Stimulated activated CD4-positive, alpha-beta T cell treated with anti-CD3 and anti-CD28 coated beads, TNF-alpha, amount 100 ng/mL, for 1 hour (primary cell): ENCODE data around the gene COL5A1.
"Not testable (repeated sequence)": the region's sequence is repeated elsewhere in the genome, so short reads cannot be mapped to it uniquely, and the experiment has no call there.

Experiments
- DNase-seq, 3 donors: peaks; one replicate each; pipeline ENCODE4 v3.0.0-alpha.2; 2020; ENCODE audit warnings: low read depth in 3 of 3, low spot score in 1 of 3

Gene COL5A1

GRCh38 chr9:134676361-134676760, 34.8 kb downstream of the COL5A1 start:
- no peak for DNase-seq

- DNase-seq = no peak
These were observed 35.3 kb downstream of the COL5A1 start for GRCh38 chr9:134676886-134677285.

DNA sequence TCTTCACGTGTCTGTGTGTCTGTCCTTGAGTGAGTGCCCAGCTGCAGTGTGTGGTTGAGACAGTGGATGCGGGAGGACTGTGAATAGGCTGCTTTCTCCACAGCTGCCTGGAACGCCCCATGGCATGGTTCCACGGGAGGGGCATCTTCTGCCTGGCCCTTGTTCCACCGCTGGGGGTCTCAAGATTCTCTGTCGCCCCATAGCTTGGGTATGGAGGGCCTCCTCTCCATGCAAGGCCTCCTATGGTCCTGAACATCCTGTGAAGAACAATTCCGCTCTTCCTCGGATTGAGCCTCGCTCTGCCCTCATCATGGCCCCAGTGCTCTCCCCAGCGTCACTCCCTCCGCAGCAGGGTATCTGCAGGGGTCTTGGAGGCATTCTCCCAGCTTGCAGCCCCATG, 36.1 kb downstream of the COL5A1 start:
- DNase-seq = no peak

GRCh38 chr9:134678206-134678605, 36.6 kb downstream of the COL5A1 start:
- DNase-seq = no peak

DNA sequence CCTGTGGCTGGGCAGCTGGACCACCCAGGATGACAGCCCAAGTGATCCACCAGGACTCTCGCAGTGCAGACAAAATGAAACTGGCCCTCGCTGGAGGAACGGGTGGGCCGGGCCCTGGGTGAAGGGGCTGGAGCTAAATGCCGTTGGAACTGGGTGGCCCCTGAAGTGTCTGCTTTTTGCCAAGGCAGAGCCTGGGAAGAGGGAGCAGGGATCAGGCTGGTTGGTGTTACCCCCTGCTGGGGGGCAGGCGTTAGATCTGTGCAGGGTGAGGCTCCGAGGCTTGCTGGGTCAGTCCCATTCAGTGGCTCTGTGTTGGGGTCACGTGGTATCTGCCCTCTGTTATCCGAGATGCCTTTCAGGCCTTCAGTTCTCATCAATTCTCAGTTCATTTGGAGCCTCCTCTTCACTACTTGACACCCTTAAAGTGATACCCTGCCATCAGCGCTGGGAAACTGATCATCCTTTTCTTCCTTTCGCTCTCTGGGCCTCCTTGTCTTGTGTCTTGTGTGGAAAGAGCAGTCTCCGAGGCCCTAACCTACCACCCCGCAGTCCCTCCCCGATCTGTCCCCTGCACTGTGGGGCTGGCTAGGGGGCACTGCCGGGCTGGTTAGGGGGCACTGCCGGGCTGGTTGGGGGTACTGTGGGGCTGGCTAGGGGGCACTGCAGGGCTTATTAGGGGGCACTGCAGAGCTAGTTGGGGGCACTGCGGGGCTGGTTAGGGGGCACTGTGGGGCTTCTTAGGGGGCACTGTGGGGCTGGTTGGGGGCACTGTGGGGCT, 37.3 kb downstream of the COL5A1 start:
- DNase-seq = no peak

DNA sequence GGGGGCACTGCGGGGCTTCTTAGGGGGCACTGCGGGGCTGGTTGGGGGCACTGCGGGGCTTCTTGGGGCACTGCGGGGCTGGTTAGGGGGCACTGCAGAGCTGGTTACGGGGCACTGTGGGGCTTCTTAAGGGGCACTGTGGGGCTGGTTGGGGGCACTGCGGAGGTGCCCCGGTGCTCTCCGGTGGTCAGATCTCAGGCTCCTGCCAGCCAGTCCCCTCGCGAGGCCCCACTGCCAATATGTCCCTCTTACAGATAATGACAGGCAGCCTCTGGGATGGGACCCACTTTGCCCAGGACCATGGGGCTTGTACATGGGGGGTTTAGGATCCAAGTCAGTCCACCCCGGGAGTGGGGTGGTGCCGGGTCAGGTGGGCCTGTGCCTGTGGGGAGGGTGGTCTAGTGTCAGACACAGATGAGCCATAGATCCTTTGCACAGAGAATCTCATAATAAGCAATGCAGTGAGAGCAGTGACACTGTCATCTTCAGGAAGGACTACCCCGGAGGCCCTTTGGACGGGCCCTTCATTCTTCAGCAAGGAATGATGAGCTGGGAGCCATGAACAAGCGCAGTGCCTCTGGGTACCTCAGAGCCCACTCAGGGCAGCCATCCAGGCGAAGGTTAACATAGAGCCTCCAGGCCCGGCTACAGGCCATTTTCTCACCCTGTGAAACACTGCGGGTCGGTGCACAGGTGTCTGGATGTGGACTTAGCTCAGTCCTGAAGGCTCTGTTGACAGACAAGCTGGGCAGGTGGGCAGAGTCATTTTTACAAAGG, 38.2 kb downstream of the COL5A1 start:
- DNase-seq = no peak

DNA sequence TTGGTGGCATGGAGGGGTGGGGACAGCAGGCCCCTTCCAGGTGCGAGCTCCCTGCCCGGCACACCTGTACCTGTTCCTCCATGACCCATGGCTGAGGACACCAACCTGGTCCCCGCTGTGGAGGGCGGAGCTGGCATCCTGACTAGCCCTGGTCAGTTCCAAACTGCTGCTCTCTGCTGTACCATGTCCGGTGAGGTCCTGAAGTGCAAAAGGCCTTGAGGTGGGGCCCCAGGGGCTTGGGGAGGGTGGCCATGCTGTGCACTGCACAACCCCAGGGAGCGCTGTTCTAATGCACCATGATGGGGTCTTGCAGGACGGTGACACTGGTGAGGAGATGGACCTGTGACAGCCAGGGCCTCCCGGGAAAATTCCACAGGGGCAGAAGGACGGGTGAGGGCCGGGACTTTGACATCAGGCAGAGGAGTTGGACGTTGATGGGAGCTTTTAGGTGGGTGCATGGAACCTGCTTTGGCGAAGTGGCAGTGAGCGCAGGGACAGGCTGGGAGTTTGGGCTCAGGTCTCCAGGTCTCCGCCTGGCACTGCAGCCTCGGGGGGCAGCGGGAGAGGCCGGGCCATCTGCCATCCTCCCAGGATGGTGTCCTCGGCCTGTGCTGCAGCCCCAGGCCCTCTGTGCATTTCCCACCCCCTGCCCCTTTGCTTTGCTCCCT, 38.9 kb downstream of the COL5A1 start:
- no peak for DNase-seq

GRCh38 chr9:134681061-134681661, 39.6 kb downstream of the COL5A1 start:
- DNase-seq = no peak

- no peak for DNase-seq
These were observed 40.4 kb downstream of the COL5A1 start for GRCh38 chr9:134682026-134682425.

DNA sequence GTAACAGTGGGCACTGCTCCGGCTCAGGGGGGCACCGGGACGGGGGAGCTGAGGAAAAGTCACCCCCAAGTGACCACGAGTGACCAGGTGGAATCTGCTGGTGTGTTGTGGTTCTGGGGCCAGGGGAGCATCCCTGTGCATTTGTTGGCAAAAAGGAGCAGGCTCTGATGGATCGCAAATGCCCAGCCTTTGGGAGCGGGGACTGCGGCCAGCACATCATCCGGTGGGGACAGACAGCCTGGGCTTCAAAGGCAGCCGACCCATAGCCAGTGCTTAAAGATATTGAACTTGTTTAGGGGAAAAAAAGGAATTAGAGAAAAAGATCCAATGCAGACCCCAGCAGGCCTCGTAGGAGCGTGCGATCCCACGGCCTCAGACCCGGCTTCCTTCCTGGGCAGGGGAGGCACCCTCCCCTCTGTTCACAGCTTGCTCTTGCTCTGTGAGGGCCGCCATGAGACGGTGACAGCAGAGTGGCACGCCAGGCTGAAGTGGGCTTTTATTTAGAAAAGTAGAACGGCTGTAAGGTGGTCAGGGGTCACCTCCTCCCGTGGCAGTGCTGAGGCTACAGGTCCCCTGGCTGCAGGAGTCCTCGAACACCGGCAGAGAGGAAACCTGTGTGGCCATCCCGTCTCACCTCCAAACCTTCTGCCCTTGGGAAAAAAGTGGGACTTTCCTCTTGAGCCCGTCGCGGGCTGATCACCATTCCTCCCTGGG, 41.2 kb downstream of the COL5A1 start:
- no peak for DNase-seq

DNA sequence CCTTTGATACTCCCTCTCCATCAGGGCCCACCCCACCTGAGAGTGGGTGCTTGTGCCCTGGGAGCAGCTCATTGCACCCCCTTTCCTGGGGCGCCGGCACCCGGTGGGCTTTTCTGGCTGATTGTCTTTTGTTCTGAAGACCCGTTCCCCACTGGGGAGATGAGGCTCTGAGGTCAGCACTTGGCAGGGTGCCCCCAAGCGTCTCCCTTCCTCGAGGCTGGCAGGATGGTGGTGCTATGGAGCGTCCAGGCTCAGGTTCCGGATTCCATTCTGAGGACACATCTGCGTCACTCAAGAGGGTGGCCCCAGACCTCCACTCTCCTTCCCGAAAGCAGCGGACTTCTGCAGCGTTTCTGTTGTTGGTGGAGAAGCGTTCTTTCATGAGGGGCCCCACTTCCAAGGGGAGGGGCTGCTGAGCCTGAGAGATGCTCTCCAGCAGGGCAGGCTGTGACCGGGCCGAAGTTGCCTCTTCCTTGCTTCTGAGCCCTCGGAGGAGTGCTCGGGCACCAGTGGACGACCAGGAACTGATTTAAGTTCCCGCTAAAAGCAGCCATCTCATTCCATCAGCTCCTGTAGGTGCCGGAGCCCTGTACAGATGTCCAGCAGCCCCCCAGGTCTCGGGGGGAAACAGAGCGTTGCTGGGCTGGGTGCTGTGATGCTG, 42.2 kb downstream of the COL5A1 start:
- no peak for DNase-seq

- no peak for DNase-seq
These were observed 42.7 kb downstream of the COL5A1 start for GRCh38 chr9:134684375-134684723.

DNA sequence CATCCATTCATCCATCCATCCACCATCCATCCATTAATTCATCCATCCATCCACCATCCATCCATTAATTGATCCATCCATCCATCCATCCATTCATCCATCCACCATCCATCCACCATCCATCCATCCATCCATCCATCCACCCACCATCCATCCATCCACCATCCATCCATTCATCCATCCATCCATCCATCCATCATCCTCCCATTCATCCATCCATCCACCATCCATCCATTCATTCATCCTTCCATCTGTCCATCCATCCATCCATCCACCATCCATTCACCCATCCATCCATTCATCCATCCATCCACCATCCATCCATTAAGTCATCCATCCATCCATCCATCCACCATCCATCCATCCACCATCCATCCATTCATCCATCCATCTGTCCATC, 43.3 kb downstream of the COL5A1 start:
- not testable (repeated sequence) for DNase-seq

DNA sequence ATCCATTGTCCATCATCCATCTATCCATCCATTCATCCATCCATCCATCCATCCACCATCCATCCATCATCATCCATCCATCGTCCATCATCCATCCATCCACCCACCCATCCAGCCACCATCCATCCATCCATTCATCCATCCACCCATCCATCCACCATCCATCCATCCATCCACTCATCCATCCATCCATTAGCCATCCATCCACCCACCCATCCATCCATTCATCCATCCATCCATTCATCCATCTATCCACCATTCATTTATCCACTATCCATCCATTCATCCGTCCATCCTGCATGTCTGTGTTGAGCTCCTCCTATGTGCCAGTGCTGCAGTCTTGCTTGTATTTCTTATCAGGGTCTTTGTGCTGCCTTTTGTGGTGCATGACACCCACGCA, 44.2 kb downstream of the COL5A1 start:
- no peak for DNase-seq

DNA sequence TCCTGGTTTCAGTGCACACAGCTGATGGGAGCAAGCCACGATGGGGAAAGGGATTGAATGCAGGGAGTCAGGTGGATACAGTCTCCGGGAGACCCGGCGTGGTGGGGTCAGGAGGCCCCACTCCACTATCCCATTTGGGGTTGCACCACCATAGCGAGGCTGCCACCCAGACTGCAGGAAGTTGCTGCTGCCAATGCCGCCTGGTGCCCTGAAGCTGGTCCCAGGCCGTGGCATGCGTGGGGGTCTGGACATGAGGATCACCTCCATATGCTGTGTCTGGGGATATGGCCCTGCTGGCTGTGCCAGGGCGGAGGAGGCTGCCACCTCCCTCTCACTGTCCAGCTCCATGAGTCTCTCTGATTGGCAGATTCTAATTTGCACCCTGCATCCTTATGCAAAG, 45.3 kb downstream of the COL5A1 start:
- DNase-seq = no peak

- DNase-seq = no peak
These were observed 46.0 kb downstream of the COL5A1 start for GRCh38 chr9:134687556-134687955.

- DNase-seq = no peak
These were observed 46.6 kb downstream of the COL5A1 start for GRCh38 chr9:134688231-134688630.

GRCh38 chr9:134688661-134689320, 47.2 kb downstream of the COL5A1 start:
- no peak for DNase-seq

DNA sequence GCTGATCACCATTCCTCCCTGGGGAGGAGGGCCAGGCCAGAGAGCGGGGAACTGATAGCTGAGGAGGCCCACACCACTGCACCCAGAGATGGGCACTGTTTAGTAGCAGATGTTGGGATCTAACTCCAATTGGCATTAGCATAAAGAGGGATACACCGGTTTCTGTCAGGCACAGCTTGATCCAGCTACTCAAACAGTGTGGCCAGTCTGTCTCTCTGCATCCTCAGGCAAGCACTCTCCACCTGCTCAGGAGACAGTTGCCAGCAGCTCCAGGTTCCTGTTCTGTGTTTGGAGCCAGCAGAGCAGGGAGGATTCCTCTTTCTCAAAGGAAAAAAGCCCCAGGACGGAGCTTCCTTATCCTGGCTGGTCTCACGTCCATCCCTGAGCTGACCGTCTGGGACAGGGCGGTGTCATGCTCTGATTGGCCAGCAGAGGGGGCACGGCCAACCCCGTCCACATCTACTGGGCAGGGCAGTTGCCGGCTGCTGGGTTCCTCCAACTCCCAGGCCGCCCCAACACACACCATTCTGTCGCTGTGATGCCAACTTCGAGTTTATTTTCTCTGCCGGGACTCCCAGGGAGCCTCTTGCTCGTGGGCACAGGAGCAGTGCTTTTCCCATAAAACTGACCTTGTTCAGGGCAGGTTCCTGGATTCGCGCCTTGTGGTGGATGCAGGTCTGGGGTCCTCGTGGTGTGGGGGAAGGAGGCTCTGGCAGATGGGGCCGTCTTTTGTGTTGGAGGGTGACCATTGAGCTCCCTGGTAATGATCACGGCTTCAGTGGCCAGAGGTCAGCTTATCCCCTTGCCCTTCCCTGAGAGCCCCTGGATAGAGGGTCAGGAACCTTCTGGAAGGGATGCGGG, 47.9 kb downstream of the COL5A1 start:
- no peak for DNase-seq
